ENCODE measurements around the gene ERBB2. TPM values are rescaled to one million over a fixed set of nuclear protein-coding genes. Genes with fewer than 3 reads are reported as not detected.

Gene ERBB2
- total RNA-seq, 1 donor from 2014 or later: 86.0 TPM

GRCh38 chr17:39735882-39736281 lies 36.0 kb downstream of the ERBB2 start:
- H3K4me1 Mint-ChIP-seq (ENCODE audit: low read depth): peaks cover 24% of the 10 kb centered on the region
- DNase-seq (ENCODE audit: low spot score): no peak
- peaks cover 13% of the 10 kb centered on the region for H3K27me3 Mint-ChIP-seq (ENCODE audit: low read depth)
- no peaks in the 10 kb centered on the region for H3K36me3 Mint-ChIP-seq (ENCODE audit: low read depth)
- H3K4me3 Mint-ChIP-seq (ENCODE audit: unreplicated experiment): no peak overlapping the region
- no peak for TF ChIP-seq CTCF (IDR thresholded peaks at IDR 0.05)
- no peak overlapping the region for H3K27ac Mint-ChIP-seq (ENCODE audit: unreplicated experiment)
- H3K9me3 Mint-ChIP-seq (ENCODE audit: low read depth): no peaks in the 10 kb centered on the region

GRCh38 chr17:39736319-39737165 lies 36.7 kb downstream of the ERBB2 start:
- Mint-ChIP-seq H3K4me1 (ENCODE audit: low read depth) (peaks cover 27% of the 10 kb centered on the region), H3K27me3 (ENCODE audit: low read depth) (peaks cover 13% of the 10 kb centered on the region), H3K27ac (ENCODE audit: unreplicated experiment) (no peak overlapping the region), H3K4me3 (ENCODE audit: unreplicated experiment) (no peak overlapping the region), H3K36me3 (ENCODE audit: low read depth) (no peaks in the 10 kb centered on the region), H3K9me3 (ENCODE audit: low read depth) (no peaks in the 10 kb centered on the region)
- no peak for TF ChIP-seq CTCF (IDR thresholded peaks at IDR 0.05)
- no peak for DNase-seq (ENCODE audit: low spot score)

- Mint-ChIP-seq H3K36me3 (ENCODE audit: low read depth) (no peaks in the 10 kb centered on the region), H3K27me3 (ENCODE audit: low read depth) (peaks cover 13% of the 10 kb centered on the region), H3K9me3 (ENCODE audit: low read depth) (no peaks in the 10 kb centered on the region), H3K4me3 (ENCODE audit: unreplicated experiment) (no peak overlapping the region), H3K27ac (ENCODE audit: unreplicated experiment) (no peak overlapping the region), H3K4me1 (ENCODE audit: low read depth) (peaks cover 27% of the 10 kb centered on the region)
- no peak for TF ChIP-seq CTCF (IDR thresholded peaks at IDR 0.05)
- no peak for DNase-seq (ENCODE audit: low spot score)
Measured at GRCh38 chr17:39737206-39737759, 37.4 kb downstream of the ERBB2 start.

- peak within 1 kb of the TSS; percentile 32 for H3K27ac Mint-ChIP-seq (ENCODE audit: unreplicated experiment)
- H3K27me3 Mint-ChIP-seq (ENCODE audit: low read depth): peaks cover 13% of the 10 kb centered on the region
- peaks cover 27% of the 10 kb centered on the region for H3K4me1 Mint-ChIP-seq (ENCODE audit: low read depth)
Measured at GRCh38 chr17:39737760-39738567, 38.1 kb downstream of the ERBB2 start, which contains the start of gene GRB7. Gene GRB7, plus strand, starts transcription at chr17:39737938. Its CDS starts 4,364 bp downstream, at chr17:39742302.

More at GRCh38 chr17:39737760-39738567, 38.1 kb downstream of the ERBB2 start, which contains the start of gene GRB7:
- no peak for TF ChIP-seq CTCF (IDR thresholded peaks at IDR 0.05)
- DNase-seq (ENCODE audit: low spot score): no peak
- Mint-ChIP-seq H3K36me3 (ENCODE audit: low read depth) (no peaks in the 10 kb centered on the region), H3K4me3 (ENCODE audit: unreplicated experiment) (peak within 1 kb of the TSS; percentile 49), H3K9me3 (ENCODE audit: low read depth) (no peaks in the 10 kb centered on the region)
